Neural cell (in vitro differentiated cells): ENCODE results near the gene RSU1.

Experiments used
- POLR2AphosphoS5 ChIP-seq: IDR thresholded peaks from 2 replicates; pipeline ENCODE4 v1.6.1; 2012
- SMC3 ChIP-seq: fragments of 450-650 bp; conservative IDR thresholded peaks from 2 replicates; pipeline ENCODE4 v1.6.1; 2014; ENCODE audit warnings: antibody characterized with exemption, mild to moderate bottlenecking, moderate library complexity; ENCODE audit not compliant: poor library complexity
- TAF1 ChIP-seq: IDR thresholded peaks from 2 replicates; pipeline ENCODE4 v1.6.1; 2012; ENCODE audit warnings: low read depth
- TF ChIP-seq, protein P1 (sequence below): fragments of 450-650 bp; IDR thresholded peaks from 2 replicates; pipeline ENCODE4 v1.5.1; 2014; ENCODE audit warnings: antibody characterized with exemption, mild to moderate bottlenecking, moderate library complexity; ENCODE audit not compliant: poor library complexity, severe bottlenecking

DNA sequence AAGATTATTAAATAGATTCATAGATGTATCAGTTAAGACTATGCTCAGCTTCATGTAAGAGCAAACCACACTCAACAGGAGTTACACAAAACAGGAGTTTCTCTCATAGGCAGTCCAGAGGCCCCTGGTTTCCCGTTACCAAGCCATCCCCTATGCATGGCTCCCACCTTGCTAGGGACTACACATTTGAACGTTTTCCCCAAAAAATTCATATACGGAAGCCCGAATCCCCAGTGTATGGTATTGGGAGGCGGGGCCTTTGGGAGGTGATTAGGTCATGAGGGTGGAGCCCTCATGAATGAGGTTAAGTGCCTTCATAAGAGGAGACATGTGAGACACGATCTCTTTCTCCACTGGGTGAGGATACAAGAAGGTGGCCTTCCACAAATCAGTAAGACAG is 29.1 kb downstream of the RSU1 start:
- TF ChIP-seq POLR2AphosphoS5 = no peak
- no peak for TF ChIP-seq TAF1
- TF ChIP-seq SMC3 = no peak
- TF ChIP-seq, protein P1, sequence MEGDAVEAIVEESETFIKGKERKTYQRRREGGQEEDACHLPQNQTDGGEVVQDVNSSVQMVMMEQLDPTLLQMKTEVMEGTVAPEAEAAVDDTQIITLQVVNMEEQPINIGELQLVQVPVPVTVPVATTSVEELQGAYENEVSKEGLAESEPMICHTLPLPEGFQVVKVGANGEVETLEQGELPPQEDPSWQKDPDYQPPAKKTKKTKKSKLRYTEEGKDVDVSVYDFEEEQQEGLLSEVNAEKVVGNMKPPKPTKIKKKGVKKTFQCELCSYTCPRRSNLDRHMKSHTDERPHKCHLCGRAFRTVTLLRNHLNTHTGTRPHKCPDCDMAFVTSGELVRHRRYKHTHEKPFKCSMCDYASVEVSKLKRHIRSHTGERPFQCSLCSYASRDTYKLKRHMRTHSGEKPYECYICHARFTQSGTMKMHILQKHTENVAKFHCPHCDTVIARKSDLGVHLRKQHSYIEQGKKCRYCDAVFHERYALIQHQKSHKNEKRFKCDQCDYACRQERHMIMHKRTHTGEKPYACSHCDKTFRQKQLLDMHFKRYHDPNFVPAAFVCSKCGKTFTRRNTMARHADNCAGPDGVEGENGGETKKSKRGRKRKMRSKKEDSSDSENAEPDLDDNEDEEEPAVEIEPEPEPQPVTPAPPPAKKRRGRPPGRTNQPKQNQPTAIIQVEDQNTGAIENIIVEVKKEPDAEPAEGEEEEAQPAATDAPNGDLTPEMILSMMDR = no peak
